SU-DHL-6 (cell line): ENCODE results near the gene MMEL1.

Experiments
- H2AFZ ChIP-seq: fragments of 200-600 bp; sonication (generic); 2 replicates; pipeline ENCODE4 v1.6.1; 2014; ENCODE audit warnings: low read depth, mild to moderate bottlenecking, moderate library complexity, mixed read lengths, antibody characterized with exemption, low read length; ENCODE audit not compliant: severe bottlenecking
- H3F3A ChIP-seq: fragments of 200-600 bp; shearing (Covaris generic); 2 replicates; pipeline ENCODE4 v1.6.0; 2016; ENCODE audit warnings: antibody characterized with exemption, mild to moderate bottlenecking; ENCODE audit not compliant: insufficient read depth
- H3K27ac ChIP-seq: fragments of 200-600 bp; sonication (generic); 2 replicates; pipeline ENCODE4 v1.5.1; 2016; ENCODE audit warnings: low read depth, mild to moderate bottlenecking, low read length, moderate library complexity, mixed read lengths
- H3K27me3 ChIP-seq: fragments of 200-600 bp; sonication (generic), shearing (Covaris generic); 2 replicates; pipeline ENCODE4 v1.6.0; 2014; ENCODE audit warnings: mild to moderate bottlenecking, low read length
- H3K36me3 ChIP-seq: fragments of 200-600 bp; sonication (generic); 2 replicates; pipeline ENCODE4 v1.6.1; 2014; ENCODE audit warnings: mild to moderate bottlenecking, low read length, mixed read lengths
- H3K4me2 ChIP-seq: fragments of 300-600, 200-600 bp; shearing (Covaris generic), sonication (generic); 2 replicates; pipeline ENCODE4 v1.6.0; 2014; ENCODE audit warnings: low read length, low read depth, mild to moderate bottlenecking; ENCODE audit not compliant: poor library complexity, severe bottlenecking
- H3K4me3 ChIP-seq: fragments of 200-600 bp; sonication (generic); 2 replicates; pipeline ENCODE4 v1.5.1; 2014; ENCODE audit warnings: antibody characterized with exemption, low read length, mild to moderate bottlenecking, mixed read lengths; ENCODE audit not compliant: insufficient read depth, poor library complexity, severe bottlenecking
- H3K79me2 ChIP-seq: fragments of 200-600 bp; sonication (generic); 2 replicates; pipeline ENCODE4 v1.6.1; 2014; ENCODE audit warnings: mild to moderate bottlenecking, low read length, moderate library complexity; ENCODE audit not compliant: insufficient read depth
- H3K9ac ChIP-seq: fragments of 200-600 bp; sonication (generic); 2 replicates; pipeline ENCODE4 v1.7.0; 2014; ENCODE audit warnings: mild to moderate bottlenecking, low read length
- H3K9me2 ChIP-seq: fragments of 200-600 bp; sonication (generic); replicated peaks from 2 replicates; pipeline ENCODE4 v1.6.1; 2014; ENCODE audit warnings: low read length; ENCODE audit not compliant: insufficient read depth
- H3K9me3 ChIP-seq: fragments of 200-600 bp; sonication (generic); 2 replicates; pipeline ENCODE4 v1.6.1; 2014; ENCODE audit warnings: low read length, mixed read lengths; ENCODE audit not compliant: insufficient read depth
- H4K20me1 ChIP-seq: fragments of 200-600 bp; sonication (generic); 2 replicates; pipeline ENCODE4 v1.6.1; 2014; ENCODE audit warnings: low read depth, mild to moderate bottlenecking, antibody characterized with exemption, low read length, moderate library complexity, mixed read lengths
- CTCF ChIP-seq: fragments of 200-600 bp; sonication (generic); IDR thresholded peaks from one replicate; pipeline ENCODE4 v1.5.1; 2017; ENCODE audit warnings: antibody characterized with exemption, mild to moderate bottlenecking, low read length, moderate library complexity; ENCODE audit not compliant: insufficient read depth, poor library complexity, severe bottlenecking
- EZH2phosphoT487 ChIP-seq: fragments of 200-600 bp; sonication (generic), shearing (Covaris generic); conservative IDR thresholded peaks from 2 replicates; pipeline ENCODE4 v1.6.1; 2018; ENCODE audit warnings: mild to moderate bottlenecking, antibody characterized with exemption, low read length, moderate library complexity, mixed read lengths

The MMEL1 gene

GRCh38 chr1:2643414-2644077, 10.7 kb upstream of the MMEL1 start:
- H3K4me2 ChIP-seq = peak overlapping the region; percentile 57
- no peak overlapping the region for H2AFZ ChIP-seq
- no peaks in the 10 kb centered on the region for H3K27me3 ChIP-seq

GRCh38 chr1:2642560-2643413, 10.0 kb upstream of the MMEL1 start:
- Histone ChIP-seq H4K20me1 (no peaks in the 10 kb centered on the region), H3K9me2 (no peaks in the 10 kb centered on the region), H3K27me3 (no peaks in the 10 kb centered on the region), H3K4me3 (peak overlapping the region; percentile 55), H3K9me3 (no peaks in the 10 kb centered on the region), H3K9ac (peak overlapping the region; percentile 56), H3F3A (no peaks in the 10 kb centered on the region), H3K4me2 (peak overlapping the region; percentile 57), H3K36me3 (no peaks in the 10 kb centered on the region), H2AFZ (no peak overlapping the region), H3K27ac (no peak overlapping the region), H3K79me2 (no peaks in the 10 kb centered on the region)
- TF ChIP-seq EZH2phosphoT487 (no peak), CTCF (no peak)

More at GRCh38 chr1:2643414-2644077, 10.7 kb upstream of the MMEL1 start:
- H3K27ac ChIP-seq = no peak overlapping the region
- no peak for TF ChIP-seq EZH2phosphoT487
- TF ChIP-seq CTCF = no peak
- H3K9ac ChIP-seq = no peak overlapping the region
- no peaks in the 10 kb centered on the region for H3K36me3 ChIP-seq
- no peaks in the 10 kb centered on the region for H4K20me1 ChIP-seq
- H3K4me3 ChIP-seq = no peak overlapping the region
- no peaks in the 10 kb centered on the region for H3K9me2 ChIP-seq
- H3F3A ChIP-seq = no peaks in the 10 kb centered on the region
- H3K9me3 ChIP-seq = no peaks in the 10 kb centered on the region
- no peaks in the 10 kb centered on the region for H3K79me2 ChIP-seq

GRCh38 chr1:2642131-2642559, 9.3 kb upstream of the MMEL1 start:
- Histone ChIP-seq H3K79me2 (no peaks in the 10 kb centered on the region), H3K36me3 (no peaks in the 10 kb centered on the region), H3K27me3 (no peaks in the 10 kb centered on the region), H3K9me2 (no peaks in the 10 kb centered on the region), H3K9ac (peak overlapping the region; percentile 56), H3F3A (no peaks in the 10 kb centered on the region), H3K9me3 (no peaks in the 10 kb centered on the region; the same call in 1 of the 2 replicates), H3K4me3 (peak overlapping the region; percentile 55), H3K4me2 (peak overlapping the region; percentile 57), H2AFZ (no peak overlapping the region), H4K20me1 (no peaks in the 10 kb centered on the region), H3K27ac (no peak overlapping the region)
- TF ChIP-seq CTCF (no peak), EZH2phosphoT487 (no peak)
